ENCODE data around the gene PLPP6. TPM values are rescaled to one million over a fixed set of nuclear protein-coding genes. Genes with fewer than 3 reads are reported as not detected.

The PLPP6 gene
- total RNA-seq, 1 experiment from 2014 or later = 13.4 TPM

DNA sequence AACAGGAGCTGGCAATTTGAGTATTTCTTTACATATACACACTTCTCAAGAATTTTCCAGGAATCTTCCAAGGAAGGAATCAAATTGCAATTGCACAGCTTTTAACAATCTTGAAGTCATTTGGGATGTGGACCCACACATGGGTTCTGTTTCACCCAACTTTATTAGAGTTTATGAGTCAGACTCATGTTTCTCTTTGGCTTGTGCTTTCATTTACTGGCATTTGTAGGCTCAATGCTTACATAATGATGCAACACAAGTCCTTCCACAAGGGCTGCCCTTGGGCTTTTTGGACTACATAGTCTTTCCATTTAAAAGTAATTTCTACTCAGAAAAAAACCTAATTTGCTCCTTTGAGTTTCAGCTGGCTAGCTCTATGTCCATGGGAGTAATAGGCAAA is 12.7 kb downstream of the PLPP6 start:
- POLR2A ChIA-PET = interaction anchor here (0.6 kb wide), 1 partner anchor 1129 kb away, joined by 6 read pairs; no protein-coding TSS in a partner anchor
- no peak for ATAC-seq
- no peaks in the 10 kb centered on the region for H3K27me3 Mint-ChIP-seq (ENCODE audit: low read depth)

DNA sequence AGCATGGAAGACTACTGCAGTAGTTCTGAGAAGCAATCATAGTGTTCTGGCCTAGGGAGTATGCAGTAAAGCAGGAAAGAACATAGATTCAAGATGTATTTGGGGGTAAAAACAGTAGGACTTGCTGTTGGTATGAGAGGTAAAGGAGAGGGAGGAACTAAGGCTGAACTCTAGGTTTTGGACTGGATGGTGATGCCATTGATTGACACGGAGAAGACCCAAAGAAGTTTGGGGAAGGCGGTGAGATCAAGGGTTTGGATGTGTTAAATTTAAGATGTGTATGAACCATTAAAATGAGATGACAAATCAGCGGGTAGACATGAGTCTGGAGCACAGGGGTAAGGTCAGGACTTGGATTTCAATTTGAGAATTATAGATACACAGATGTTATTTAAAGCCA is 15.3 kb downstream of the PLPP6 start:
- H3K27ac Mint-ChIP-seq = no peak overlapping the region
- H3K9me3 Mint-ChIP-seq = no peaks in the 10 kb centered on the region
- ChIA-PET CTCF (no interaction called here), POLR2A (interaction anchor here (0.6 kb wide), 1 partner anchor 1159 kb away, joined by 5 read pairs; no protein-coding TSS in a partner anchor)
- no peak for ATAC-seq
- no peak overlapping the region for H3K4me3 Mint-ChIP-seq
- H3K4me1 Mint-ChIP-seq = no peaks in the 10 kb centered on the region
- TF ChIP-seq, protein P1, sequence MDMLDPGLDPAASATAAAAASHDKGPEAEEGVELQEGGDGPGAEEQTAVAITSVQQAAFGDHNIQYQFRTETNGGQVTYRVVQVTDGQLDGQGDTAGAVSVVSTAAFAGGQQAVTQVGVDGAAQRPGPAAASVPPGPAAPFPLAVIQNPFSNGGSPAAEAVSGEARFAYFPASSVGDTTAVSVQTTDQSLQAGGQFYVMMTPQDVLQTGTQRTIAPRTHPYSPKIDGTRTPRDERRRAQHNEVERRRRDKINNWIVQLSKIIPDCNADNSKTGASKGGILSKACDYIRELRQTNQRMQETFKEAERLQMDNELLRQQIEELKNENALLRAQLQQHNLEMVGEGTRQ (CRISPR knock-in tag; IDR thresholded peaks at IDR 0.05) = no peak
- TF ChIP-seq, protein P2, sequence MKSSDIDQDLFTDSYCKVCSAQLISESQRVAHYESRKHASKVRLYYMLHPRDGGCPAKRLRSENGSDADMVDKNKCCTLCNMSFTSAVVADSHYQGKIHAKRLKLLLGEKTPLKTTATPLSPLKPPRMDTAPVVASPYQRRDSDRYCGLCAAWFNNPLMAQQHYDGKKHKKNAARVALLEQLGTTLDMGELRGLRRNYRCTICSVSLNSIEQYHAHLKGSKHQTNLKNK (CRISPR knock-in tag; IDR thresholded peaks at IDR 0.05) = no peak
- TF ChIP-seq ESRRA (CRISPR knock-in tag; IDR thresholded peaks at IDR 0.05; ENCODE audit: borderline replicate concordance) (no peak), TP53 (CRISPR knock-in tag; IDR thresholded peaks at IDR 0.05) (no peak), JUN (CRISPR knock-in tag; IDR thresholded peaks at IDR 0.05) (no peak), CBFB (CRISPR knock-in tag; IDR thresholded peaks at IDR 0.05; ENCODE audit: low read depth) (no peak), NR2C2 (CRISPR knock-in tag; IDR thresholded peaks at IDR 0.05) (no peak), SMAD3 (CRISPR knock-in tag; IDR thresholded peaks at IDR 0.05; ENCODE audit: borderline replicate concordance) (no peak), KAT7 (CRISPR knock-in tag; IDR thresholded peaks at IDR 0.05; ENCODE audit: borderline replicate concordance) (no peak), CREB1 (CRISPR knock-in tag; IDR thresholded peaks at IDR 0.05) (no peak), TCF7 (CRISPR knock-in tag; IDR thresholded peaks at IDR 0.05; ENCODE audit: low read depth) (no peak)
- TF ChIP-seq, protein P3, sequence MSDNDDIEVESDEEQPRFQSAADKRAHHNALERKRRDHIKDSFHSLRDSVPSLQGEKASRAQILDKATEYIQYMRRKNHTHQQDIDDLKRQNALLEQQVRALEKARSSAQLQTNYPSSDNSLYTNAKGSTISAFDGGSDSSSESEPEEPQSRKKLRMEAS (CRISPR knock-in tag; IDR thresholded peaks at IDR 0.05) = no peak
- TF ChIP-seq, protein P4, sequence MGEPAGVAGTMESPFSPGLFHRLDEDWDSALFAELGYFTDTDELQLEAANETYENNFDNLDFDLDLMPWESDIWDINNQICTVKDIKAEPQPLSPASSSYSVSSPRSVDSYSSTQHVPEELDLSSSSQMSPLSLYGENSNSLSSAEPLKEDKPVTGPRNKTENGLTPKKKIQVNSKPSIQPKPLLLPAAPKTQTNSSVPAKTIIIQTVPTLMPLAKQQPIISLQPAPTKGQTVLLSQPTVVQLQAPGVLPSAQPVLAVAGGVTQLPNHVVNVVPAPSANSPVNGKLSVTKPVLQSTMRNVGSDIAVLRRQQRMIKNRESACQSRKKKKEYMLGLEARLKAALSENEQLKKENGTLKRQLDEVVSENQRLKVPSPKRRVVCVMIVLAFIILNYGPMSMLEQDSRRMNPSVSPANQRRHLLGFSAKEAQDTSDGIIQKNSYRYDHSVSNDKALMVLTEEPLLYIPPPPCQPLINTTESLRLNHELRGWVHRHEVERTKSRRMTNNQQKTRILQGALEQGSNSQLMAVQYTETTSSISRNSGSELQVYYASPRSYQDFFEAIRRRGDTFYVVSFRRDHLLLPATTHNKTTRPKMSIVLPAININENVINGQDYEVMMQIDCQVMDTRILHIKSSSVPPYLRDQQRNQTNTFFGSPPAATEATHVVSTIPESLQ (CRISPR knock-in tag; IDR thresholded peaks at IDR 0.05) = no peak
- TF ChIP-seq, protein P5, sequence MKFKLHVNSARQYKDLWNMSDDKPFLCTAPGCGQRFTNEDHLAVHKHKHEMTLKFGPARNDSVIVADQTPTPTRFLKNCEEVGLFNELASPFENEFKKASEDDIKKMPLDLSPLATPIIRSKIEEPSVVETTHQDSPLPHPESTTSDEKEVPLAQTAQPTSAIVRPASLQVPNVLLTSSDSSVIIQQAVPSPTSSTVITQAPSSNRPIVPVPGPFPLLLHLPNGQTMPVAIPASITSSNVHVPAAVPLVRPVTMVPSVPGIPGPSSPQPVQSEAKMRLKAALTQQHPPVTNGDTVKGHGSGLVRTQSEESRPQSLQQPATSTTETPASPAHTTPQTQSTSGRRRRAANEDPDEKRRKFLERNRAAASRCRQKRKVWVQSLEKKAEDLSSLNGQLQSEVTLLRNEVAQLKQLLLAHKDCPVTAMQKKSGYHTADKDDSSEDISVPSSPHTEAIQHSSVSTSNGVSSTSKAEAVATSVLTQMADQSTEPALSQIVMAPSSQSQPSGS (CRISPR knock-in tag; IDR thresholded peaks at IDR 0.05; ENCODE audit: borderline replicate concordance, low read depth) = no peak
- TF ChIP-seq, protein P6, sequence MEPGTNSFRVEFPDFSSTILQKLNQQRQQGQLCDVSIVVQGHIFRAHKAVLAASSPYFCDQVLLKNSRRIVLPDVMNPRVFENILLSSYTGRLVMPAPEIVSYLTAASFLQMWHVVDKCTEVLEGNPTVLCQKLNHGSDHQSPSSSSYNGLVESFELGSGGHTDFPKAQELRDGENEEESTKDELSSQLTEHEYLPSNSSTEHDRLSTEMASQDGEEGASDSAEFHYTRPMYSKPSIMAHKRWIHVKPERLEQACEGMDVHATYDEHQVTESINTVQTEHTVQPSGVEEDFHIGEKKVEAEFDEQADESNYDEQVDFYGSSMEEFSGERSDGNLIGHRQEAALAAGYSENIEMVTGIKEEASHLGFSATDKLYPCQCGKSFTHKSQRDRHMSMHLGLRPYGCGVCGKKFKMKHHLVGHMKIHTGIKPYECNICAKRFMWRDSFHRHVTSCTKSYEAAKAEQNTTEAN (CRISPR knock-in tag; IDR thresholded peaks at IDR 0.05) = no peak
- TF ChIP-seq, protein P7, sequence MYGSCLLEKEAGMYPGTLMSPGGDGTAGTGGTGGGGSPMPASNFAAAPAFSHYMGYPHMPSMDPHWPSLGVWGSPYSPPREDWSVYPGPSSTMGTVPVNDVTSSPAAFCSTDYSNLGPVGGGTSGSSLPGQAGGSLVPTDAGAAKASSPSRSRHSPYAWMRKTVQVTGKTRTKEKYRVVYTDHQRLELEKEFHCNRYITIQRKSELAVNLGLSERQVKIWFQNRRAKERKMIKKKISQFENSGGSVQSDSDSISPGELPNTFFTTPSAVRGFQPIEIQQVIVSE (CRISPR knock-in tag; IDR thresholded peaks at IDR 0.05; ENCODE audit: borderline replicate concordance) = no peak
- H3K27me3 Mint-ChIP-seq (ENCODE audit: low read depth) = no peaks in the 10 kb centered on the region
- no peaks in the 10 kb centered on the region for H3K36me3 Mint-ChIP-seq
- no peak for DNase-seq (ENCODE audit: low spot score)

More for the DNA sequence above, 12.7 kb downstream of the PLPP6 start:
- DNase-seq (ENCODE audit: low spot score) = no peak
- CTCF ChIA-PET = no interaction called here
- no peak overlapping the region for H3K27ac Mint-ChIP-seq
- no peaks in the 10 kb centered on the region for H3K36me3 Mint-ChIP-seq
- TF ChIP-seq ZNF671 (CRISPR knock-in tag; IDR thresholded peaks at IDR 0.05) (no peak), GABPB1 (CRISPR knock-in tag; IDR thresholded peaks at IDR 0.05) (peak; percentile 64), MXD4 (CRISPR knock-in tag; IDR thresholded peaks at IDR 0.05; ENCODE audit: borderline replicate concordance) (no peak)
- TF ChIP-seq, protein P8, sequence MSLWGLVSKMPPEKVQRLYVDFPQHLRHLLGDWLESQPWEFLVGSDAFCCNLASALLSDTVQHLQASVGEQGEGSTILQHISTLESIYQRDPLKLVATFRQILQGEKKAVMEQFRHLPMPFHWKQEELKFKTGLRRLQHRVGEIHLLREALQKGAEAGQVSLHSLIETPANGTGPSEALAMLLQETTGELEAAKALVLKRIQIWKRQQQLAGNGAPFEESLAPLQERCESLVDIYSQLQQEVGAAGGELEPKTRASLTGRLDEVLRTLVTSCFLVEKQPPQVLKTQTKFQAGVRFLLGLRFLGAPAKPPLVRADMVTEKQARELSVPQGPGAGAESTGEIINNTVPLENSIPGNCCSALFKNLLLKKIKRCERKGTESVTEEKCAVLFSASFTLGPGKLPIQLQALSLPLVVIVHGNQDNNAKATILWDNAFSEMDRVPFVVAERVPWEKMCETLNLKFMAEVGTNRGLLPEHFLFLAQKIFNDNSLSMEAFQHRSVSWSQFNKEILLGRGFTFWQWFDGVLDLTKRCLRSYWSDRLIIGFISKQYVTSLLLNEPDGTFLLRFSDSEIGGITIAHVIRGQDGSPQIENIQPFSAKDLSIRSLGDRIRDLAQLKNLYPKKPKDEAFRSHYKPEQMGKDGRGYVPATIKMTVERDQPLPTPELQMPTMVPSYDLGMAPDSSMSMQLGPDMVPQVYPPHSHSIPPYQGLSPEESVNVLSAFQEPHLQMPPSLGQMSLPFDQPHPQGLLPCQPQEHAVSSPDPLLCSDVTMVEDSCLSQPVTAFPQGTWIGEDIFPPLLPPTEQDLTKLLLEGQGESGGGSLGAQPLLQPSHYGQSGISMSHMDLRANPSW (CRISPR knock-in tag; conservative IDR thresholded peaks at IDR 0.05; ENCODE audit: low read depth) = no peak
- peaks cover 10% of the 10 kb centered on the region for H3K4me1 Mint-ChIP-seq
- H3K4me3 Mint-ChIP-seq = no peak overlapping the region
- no peaks in the 10 kb centered on the region for H3K9me3 Mint-ChIP-seq
